ENCODE results near the gene PEX11A.

The PEX11A gene

GRCh38 chr15:89656116-89656815 is 34.3 kb downstream of the PEX11A start:
- no peak for DNase-seq

- peak in 9 of 56 donors; percentile 13 to 47 (median 21) for DNase-seq
These were observed 35.4 kb downstream of the PEX11A start, which contains the start of gene KIF7 for GRCh38 chr15:89654847-89655805. Gene KIF7, minus strand, starts transcription at chr15:89655467. Its CDS starts 2,537 bp downstream, at chr15:89652930.

- no peak for DNase-seq
These were observed 36.2 kb downstream of the PEX11A start for GRCh38 chr15:89654301-89654761.

- no peak for DNase-seq
These were observed 37.0 kb downstream of the PEX11A start for GRCh38 chr15:89653578-89653977.

- DNase-seq, result no peak
These were observed 37.9 kb downstream of the PEX11A start for GRCh38 chr15:89652666-89653065.

- no peak for DNase-seq
These were observed 38.4 kb downstream of the PEX11A start for GRCh38 chr15:89652131-89652530.

GRCh38 chr15:89649716-89650115 is 40.8 kb downstream of the PEX11A start:
- no peak for DNase-seq

GRCh38 chr15:89649013-89649625 is 41.4 kb downstream of the PEX11A start:
- DNase-seq, result no peak

- no peak for DNase-seq
These were observed 42.2 kb downstream of the PEX11A start for GRCh38 chr15:89648106-89649012.

- peak in 24 of 56 donors; percentile 7 to 73 (median 22) for DNase-seq
These were observed 43.2 kb downstream of the PEX11A start for GRCh38 chr15:89647191-89647851.

GRCh38 chr15:89646416-89647141 is 44.0 kb downstream of the PEX11A start:
- no peak for DNase-seq

- DNase-seq, result no peak
These were observed 44.9 kb downstream of the PEX11A start for GRCh38 chr15:89645680-89646079.

- DNase-seq, result no peak
These were observed 48.4 kb downstream of the PEX11A start for GRCh38 chr15:89642106-89642505.

GRCh38 chr15:89641053-89641452 is 49.5 kb downstream of the PEX11A start:
- no peak for DNase-seq

GRCh38 chr15:89640245-89640644 is 50.3 kb downstream of the PEX11A start:
- no peak for DNase-seq

GRCh38 chr15:89633585-89633984 is 57.0 kb downstream of the PEX11A start:
- DNase-seq, result no peak

- DNase-seq, result no peak
These were observed 57.8 kb downstream of the PEX11A start for GRCh38 chr15:89632563-89633430.

GRCh38 chr15:89631902-89632264 is 58.7 kb downstream of the PEX11A start:
- no peak for DNase-seq
